CD4-positive, alpha-beta T cell (primary cell): ENCODE measurements around the gene RRAS2. TPM values are rescaled to one million over a fixed set of nuclear protein-coding genes. Genes with fewer than 3 reads are reported as not detected.
"Not testable (repeated sequence)": the region's sequence is repeated elsewhere in the genome, so short reads cannot be mapped to it uniquely, and the experiment has no call there.

Experiments used
- ATAC-seq: fragments of 200-7000 bp; cut with Tn5 transposase; one replicate; pipeline ENCODE4 v1.10.0; 2022; ENCODE audit warnings: mild to moderate bottlenecking; ENCODE audit not compliant: poor library complexity
- CTCF ChIA-PET: fragments of 350-600 bp; sonication (Branson Sonifier 250); formaldehyde crosslinking; loops from one replicate; lab custom pipeline; 2021; ENCODE audit warnings: antibody characterized with exemption, inconsistent platforms; lab: Charles Lee
- POLR2A ChIA-PET: fragments of 350-600 bp; sonication (Branson Sonifier 250); formaldehyde crosslinking; loops from one replicate; lab custom pipeline; 2021; ENCODE audit warnings: antibody characterized with exemption, inconsistent platforms; lab: Charles Lee
- DNase-seq, 14 experiments: peaks; one replicate each; pipeline ENCODE4 v3.0.0-alpha.2; 2013 to 2020; ENCODE audit warnings: mixed read lengths in 2 of 14
- H3K27ac ChIP-seq, 2 donors: one replicate each; pipeline versions ENCODE4 v1.5.1 to v1.7.0; 2013; ENCODE audit warnings: low read length in 2 of 2, low read depth in 1 of 2, mild to moderate bottlenecking in 1 of 2
- H3K27me3 ChIP-seq, 2 experiments: 1 replicate in 1 of 2; 2 replicates in 1 of 2; pipeline versions ENCODE4 v1.6.1 to v1.7.0; 2013; ENCODE audit warnings: low read length in 2 of 2, control low read depth in 1 of 2, mild to moderate bottlenecking in 1 of 2, moderate library complexity in 1 of 2; ENCODE audit not compliant: insufficient read depth in 2 of 2, control insufficient read depth in 1 of 2
- H3K36me3 ChIP-seq: one replicate; pipeline ENCODE4 v1.6.1; 2013; ENCODE audit warnings: low read length, control low read depth; ENCODE audit not compliant: insufficient read depth
- H3K4me1 ChIP-seq: one replicate; pipeline ENCODE4 v1.6.1; 2013; ENCODE audit warnings: low read length, control low read depth; ENCODE audit not compliant: insufficient read depth
- H3K4me3 ChIP-seq: one replicate; pipeline ENCODE4 v1.5.1; 2013; ENCODE audit warnings: mild to moderate bottlenecking, low read length, moderate library complexity
- H3K9me3 ChIP-seq, 2 experiments: 1 replicate in 1 of 2; 2 replicates in 1 of 2; pipeline versions ENCODE4 v1.6.1 to v1.7.0; 2013; ENCODE audit warnings: low read length in 2 of 2, mild to moderate bottlenecking in 2 of 2, control low read depth in 1 of 2, moderate library complexity in 1 of 2; ENCODE audit not compliant: control insufficient read depth in 1 of 2, insufficient read depth in 1 of 2
- H3K27ac Mint-ChIP-seq: one replicate; pipeline ENCODE4 v1.8.0; 2020; ENCODE audit warnings: mixed read lengths
- H3K27me3 Mint-ChIP-seq: one replicate; pipeline ENCODE4 v1.8.0; 2021; ENCODE audit warnings: mixed read lengths
- H3K36me3 Mint-ChIP-seq: one replicate; pipeline ENCODE4 v1.8.0; 2021; ENCODE audit warnings: low read depth, mixed read lengths
- H3K4me1 Mint-ChIP-seq: one replicate; pipeline ENCODE4 v1.8.0; 2021; ENCODE audit warnings: low read depth, mixed read lengths
- H3K4me3 Mint-ChIP-seq: one replicate; pipeline ENCODE4 v1.8.0; 2020; ENCODE audit warnings: mild to moderate bottlenecking, mixed read lengths
- H3K9me3 Mint-ChIP-seq: one replicate; pipeline ENCODE4 v1.8.0; 2020; ENCODE audit warnings: mixed read lengths
- CTCF ChIP-seq: fragments of 200-600 bp; IDR thresholded peaks from one replicate; pipeline ENCODE4 v1.8.0; 2022; ENCODE audit warnings: antibody characterized with exemption, mild to moderate bottlenecking
- intact Hi-C, 2 experiments: fragments of 100-400 bp; cut with DNase I in 1 of 2; cut with micrococcal nuclease in 1 of 2; formaldehyde crosslinking; loops; one replicate each; pipeline versions ENCODE4 v1.15.1 to v1.9.0; 2023 to 2025; cut with DNase I, micrococcal nuclease
- total RNA-seq, 174 experiments: library from RNA in 2 of 174; stranded (reverse) in 2 of 174; gene quantifications; one replicate each; pipeline ENCODE4 v1.2.3 and lab custom pipeline; 2021 to 2026

Gene RRAS2
- total RNA-seq, 2 experiments from 2014 or later, result 20.7 to 21.2 TPM

DNA sequence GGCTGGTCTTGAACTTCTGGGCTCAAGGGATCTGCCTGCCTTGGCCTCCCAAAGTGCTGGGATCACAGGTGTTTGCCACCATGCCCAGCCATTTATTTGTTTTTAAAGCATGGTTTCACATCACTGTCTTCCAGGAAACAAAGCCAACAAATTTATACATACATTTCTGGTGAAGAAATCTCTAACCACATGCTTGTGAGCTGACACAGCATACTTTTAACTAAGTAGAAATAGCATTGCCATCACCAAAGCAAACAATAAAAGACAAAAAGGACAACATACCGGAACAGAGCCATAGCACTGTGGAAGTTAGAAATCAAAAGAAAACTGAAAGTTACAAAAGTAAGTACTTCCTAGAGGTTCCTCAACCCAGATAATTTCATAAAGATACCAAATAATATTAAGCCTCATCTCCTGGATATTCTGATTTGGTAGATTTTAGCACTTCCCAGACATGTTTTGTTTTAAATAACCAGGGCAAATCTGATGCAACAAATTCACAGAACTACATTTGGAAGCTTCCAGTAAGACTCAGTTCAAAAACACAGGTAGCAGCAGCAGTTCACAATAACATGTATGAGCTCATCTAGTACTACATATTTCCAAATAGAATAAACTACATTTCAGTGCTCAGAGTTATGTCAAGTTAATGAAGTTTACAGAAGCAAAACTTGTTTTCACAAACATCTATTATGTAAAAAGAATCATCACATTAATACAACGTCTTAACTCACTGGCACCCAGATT lies 70.6 kb downstream of the RRAS2 start:
- intact Hi-C loops, result no loop called here
- no peaks in the 10 kb centered on the region for H3K27me3 ChIP-seq
- no peak overlapping the region for H3K27ac Mint-ChIP-seq
- DNase-seq (peak in 1 of 14 experiments; percentile 31), ATAC-seq (no peak)
- CTCF ChIA-PET, result no interaction called here
- no peaks in the 10 kb centered on the region for H3K9me3 ChIP-seq
- H3K27ac ChIP-seq, result peak overlapping the region in 1 of 2 donors; percentile 15
- H3K9me3 Mint-ChIP-seq, result no peaks in the 10 kb centered on the region
- no peak overlapping the region for H3K4me3 Mint-ChIP-seq
- peaks cover 32% of the 10 kb centered on the region for H3K36me3 Mint-ChIP-seq
- H3K4me3 ChIP-seq, result no peak overlapping the region
- H3K36me3 ChIP-seq, result no peaks in the 10 kb centered on the region
- no peaks in the 10 kb centered on the region for H3K4me1 Mint-ChIP-seq
- no peaks in the 10 kb centered on the region for H3K27me3 Mint-ChIP-seq
- peaks cover 4% of the 10 kb centered on the region for H3K4me1 ChIP-seq
- no peak for TF ChIP-seq CTCF
- POLR2A ChIA-PET, result no interaction called here

DNA sequence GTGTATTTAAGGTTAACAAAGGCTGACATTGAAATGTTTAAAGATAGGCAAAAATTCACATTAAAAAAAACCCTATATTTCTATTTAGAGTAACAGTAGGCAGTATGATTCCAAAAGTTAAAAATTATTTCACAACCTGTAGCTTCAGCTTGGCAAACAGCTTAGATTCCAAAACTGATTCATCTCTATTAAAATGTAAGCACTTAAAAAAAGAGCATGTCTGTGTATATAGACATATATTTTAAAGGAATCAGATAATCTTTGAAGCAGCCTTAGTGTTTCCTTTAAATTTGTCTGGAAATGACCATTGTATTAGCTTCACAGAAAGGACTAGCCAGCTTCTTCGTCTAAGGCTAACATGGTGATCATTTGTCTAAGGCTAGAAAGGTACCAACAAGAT lies 80.1 kb downstream of the RRAS2 start:
- H3K27ac ChIP-seq, H3K36me3 ChIP-seq, H3K9me3 ChIP-seq, H3K27ac Mint-ChIP-seq, H3K4me1 Mint-ChIP-seq, DNase-seq, intact Hi-C loops, CTCF ChIA-PET, H3K4me3 ChIP-seq, H3K27me3 Mint-ChIP-seq, POLR2A ChIA-PET, ATAC-seq, H3K27me3 ChIP-seq, H3K9me3 Mint-ChIP-seq, H3K4me3 Mint-ChIP-seq, H3K4me1 ChIP-seq: not testable (repeated sequence)
- peaks cover 18% of the 10 kb centered on the region for H3K36me3 Mint-ChIP-seq

DNA sequence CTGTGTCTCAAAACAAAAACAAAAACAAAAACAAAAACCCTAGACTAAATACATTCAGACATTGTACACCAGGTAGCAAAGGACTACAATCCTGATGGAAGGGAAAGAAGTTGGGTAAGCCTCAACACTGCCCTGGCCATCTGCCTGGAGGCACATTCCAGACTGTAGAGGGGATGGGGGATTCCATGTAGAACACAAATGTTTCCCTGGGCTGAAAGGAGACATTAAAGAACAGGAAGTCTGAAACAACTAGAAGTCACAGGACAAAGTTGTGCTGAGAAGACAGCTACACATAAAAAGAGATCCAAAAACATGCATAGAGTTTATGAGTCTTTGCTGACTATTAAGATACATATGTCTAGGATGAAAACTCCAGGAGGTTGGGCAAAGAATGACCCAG lies 83.9 kb downstream of the RRAS2 start:
- H3K9me3 Mint-ChIP-seq, result no peaks in the 10 kb centered on the region
- intact Hi-C loops, result no loop called here
- peaks cover 13% of the 10 kb centered on the region for H3K36me3 Mint-ChIP-seq
- Histone ChIP-seq H3K9me3 (no peaks in the 10 kb centered on the region), H3K36me3 (no peaks in the 10 kb centered on the region), H3K27me3 (no peaks in the 10 kb centered on the region), H3K4me3 (no peak overlapping the region), H3K4me1 (peaks cover 18% of the 10 kb centered on the region), H3K27ac (no peak overlapping the region)
- POLR2A ChIA-PET, result no interaction called here
- H3K4me1 Mint-ChIP-seq, result peaks cover 26% of the 10 kb centered on the region
- TF ChIP-seq CTCF, result no peak
- CTCF ChIA-PET, result no interaction called here
- DNase-seq, result no peak
- no peaks in the 10 kb centered on the region for H3K27me3 Mint-ChIP-seq
- ATAC-seq, result no peak
- no peak overlapping the region for H3K4me3 Mint-ChIP-seq
- H3K27ac Mint-ChIP-seq, result peak overlapping the region; percentile 8

DNA sequence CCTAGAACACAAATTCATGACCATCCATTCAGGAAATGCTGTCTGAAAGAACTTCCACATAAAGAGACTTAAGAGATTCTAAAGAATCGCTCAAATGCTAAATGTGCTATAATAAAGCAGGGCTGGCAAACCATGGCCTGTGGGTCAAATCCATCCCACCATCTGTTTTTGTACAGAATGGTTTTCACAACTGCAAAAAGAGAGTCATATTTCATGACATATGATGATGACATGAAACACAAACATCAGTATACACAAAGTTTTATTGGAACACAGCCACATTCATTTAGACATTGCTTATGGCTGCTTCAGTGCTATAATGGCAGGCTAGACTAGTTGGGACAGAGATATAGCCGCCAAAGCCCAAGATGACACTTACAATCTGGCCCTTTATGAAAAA lies 85.1 kb downstream of the RRAS2 start:
- H3K27me3 Mint-ChIP-seq, result no peaks in the 10 kb centered on the region
- H3K4me3 Mint-ChIP-seq, result no peak overlapping the region
- TF ChIP-seq CTCF, result no peak
- peaks cover 31% of the 10 kb centered on the region for H3K4me1 Mint-ChIP-seq
- Histone ChIP-seq H3K27ac (no peak overlapping the region), H3K4me1 (peaks cover 20% of the 10 kb centered on the region), H3K36me3 (no peaks in the 10 kb centered on the region), H3K4me3 (no peak overlapping the region), H3K27me3 (no peaks in the 10 kb centered on the region), H3K9me3 (no peaks in the 10 kb centered on the region)
- no peak for ATAC-seq
- ChIA-PET POLR2A (no interaction called here), CTCF (no interaction called here)
- H3K36me3 Mint-ChIP-seq, result peaks cover 4% of the 10 kb centered on the region
- DNase-seq, result no peak
- H3K27ac Mint-ChIP-seq, result no peak overlapping the region
- intact Hi-C loops, result no loop called here
- no peaks in the 10 kb centered on the region for H3K9me3 Mint-ChIP-seq
